GM23338 (cell line): Measurements from ENCODE around the gene PSMB11. TPM values are rescaled to one million over a fixed set of nuclear protein-coding genes. Genes with fewer than 3 reads are reported as not detected.

Experiments
- ATAC-seq: fragments of 200-7000 bp; cut with Tn5 transposase; 3 replicates; pipeline ENCODE4 v1.9.1; 2020
- DNase-seq: peaks from one replicate; pipeline ENCODE4 v3.0.0-alpha.2; 2015; ENCODE audit warnings: low spot score
- H2AFZ ChIP-seq: fragments of 200-600 bp; sonication (generic); 2 replicates; pipeline ENCODE4 v1.8.0; 2016; ENCODE audit warnings: antibody characterized with exemption, mild to moderate bottlenecking, moderate library complexity
- H3F3A ChIP-seq: fragments of 200-600 bp; sonication (generic); replicated peaks from 2 replicates; pipeline ENCODE4 v1.8.0; 2017; ENCODE audit warnings: antibody characterized with exemption, mixed run types, low read depth
- H3K27ac ChIP-seq: fragments of 200-600 bp; sonication (generic); 2 replicates; pipeline ENCODE4 v1.6.1; 2016; ENCODE audit warnings: low read depth
- H3K27me3 ChIP-seq: fragments of 200-600 bp; sonication (generic); 2 replicates; pipeline ENCODE4 v1.8.0; 2016; ENCODE audit warnings: mild to moderate bottlenecking, mixed run types, moderate library complexity; ENCODE audit not compliant: insufficient read depth
- H3K36me3 ChIP-seq: fragments of 200-600 bp; sonication (generic); 2 replicates; pipeline ENCODE4 v1.8.0; 2016; ENCODE audit warnings: mild to moderate bottlenecking; ENCODE audit not compliant: insufficient read depth
- H3K4me1 ChIP-seq: fragments of 200-600 bp; sonication (generic); 2 replicates; pipeline ENCODE4 v1.8.0; 2016; ENCODE audit warnings: mild to moderate bottlenecking, moderate library complexity; ENCODE audit not compliant: insufficient read depth
- H3K4me2 ChIP-seq: fragments of 200-600 bp; sonication (generic); 2 replicates; pipeline ENCODE4 v1.7.1; 2017; ENCODE audit warnings: mixed run types
- H3K4me3 ChIP-seq: fragments of 200-600 bp; sonication (generic); 2 replicates; pipeline ENCODE4 v1.6.1; 2016; ENCODE audit warnings: mixed run types
- H3K79me2 ChIP-seq: fragments of 200-600 bp; sonication (generic); replicated peaks from 2 replicates; pipeline ENCODE4 v1.8.0; 2017; ENCODE audit warnings: mild to moderate bottlenecking; ENCODE audit not compliant: insufficient read depth
- H3K9me2 ChIP-seq: fragments of 200-600 bp; sonication (generic); 2 replicates; pipeline ENCODE4 v1.8.0; 2017; ENCODE audit not compliant: insufficient read depth
- H4K20me1 ChIP-seq: fragments of 200-600 bp; sonication (generic); replicated peaks from 2 replicates; pipeline ENCODE4 v1.8.0; 2017; ENCODE audit warnings: mild to moderate bottlenecking; ENCODE audit not compliant: insufficient read depth
- H3K27ac Mint-ChIP-seq: 2 replicates; pipeline ENCODE4 v1.8.0; 2020; ENCODE audit warnings: inconsistent platforms, mild to moderate bottlenecking, moderate library complexity, mixed read lengths
- H3K27me3 Mint-ChIP-seq: 3 replicates; pipeline ENCODE4 v1.8.0; 2022; ENCODE audit warnings: low read depth, mild to moderate bottlenecking, moderate library complexity, mixed read lengths, inconsistent platforms; ENCODE audit not compliant: insufficient read depth, poor library complexity
- H3K36me3 Mint-ChIP-seq: 3 replicates; pipeline ENCODE4 v1.8.0; 2021; ENCODE audit warnings: low read depth, mild to moderate bottlenecking, inconsistent platforms, moderate library complexity, mixed read lengths
- H3K4me1 Mint-ChIP-seq: 3 replicates; pipeline ENCODE4 v1.8.0; 2020; ENCODE audit warnings: mild to moderate bottlenecking, inconsistent platforms, mixed read lengths
- H3K4me3 Mint-ChIP-seq: 3 replicates; pipeline ENCODE4 v1.8.0; 2021; ENCODE audit warnings: moderate library complexity, mild to moderate bottlenecking, inconsistent platforms, mixed read lengths
- H3K9me3 Mint-ChIP-seq: 3 replicates; pipeline ENCODE4 v1.8.0; 2020; ENCODE audit warnings: moderate library complexity, mild to moderate bottlenecking, inconsistent platforms, mixed read lengths
- CREB1 ChIP-seq: fragments of 250-450 bp; sonication (Bioruptor Pico); IDR thresholded peaks from 2 replicates; pipeline ENCODE4 v1.5.0; 2020; ENCODE audit warnings: low read depth, mild to moderate bottlenecking, moderate library complexity
- JUNB ChIP-seq: IDR thresholded peaks from one replicate; pipeline ENCODE4 v1.6.1; 2016; ENCODE audit warnings: antibody characterized with exemption; ENCODE audit not compliant: unreplicated experiment
- POLR2AphosphoS5 ChIP-seq: IDR thresholded peaks from 2 replicates; pipeline ENCODE4 v1.6.1; 2016; ENCODE audit warnings: antibody characterized with exemption, low read depth
- STAT1 ChIP-seq: IDR thresholded peaks from one replicate; pipeline ENCODE4 v1.6.1; 2016; ENCODE audit warnings: antibody characterized with exemption; ENCODE audit not compliant: unreplicated experiment
- ZNF331 ChIP-seq: fragments of 250-450 bp; sonication (Bioruptor Pico); IDR thresholded peaks from 2 replicates; pipeline ENCODE4 v1.5.0; 2020; ENCODE audit warnings: low read depth, mild to moderate bottlenecking, moderate library complexity
- polyA plus RNA-seq: library from polyadenylated mRNA; unstranded; fragments of >200 nt; fragmentation: Nextera tagmentation; extraction: Ambion mirVana; gene quantifications from 2 replicates; pipeline ENCODE4 v1.2.1, GENCODE V29; 2016
- total RNA-seq: library from RNA; depleted of rRNA; stranded (reverse); fragments of >200 nt; shearing (Covaris generic); gene quantifications from 2 replicates; pipeline ENCODE4 v1.2.3, GENCODE V29; 2014
- TF ChIP-seq, protein P1 (sequence below), 2 experiments: fragments of 200-600 bp in 1 of 2; sonication (generic) in 1 of 2; conservative IDR thresholded peaks; 2 replicates each; pipeline versions ENCODE4 v1.5.1 to v1.6.1; 2016 to 2017; ENCODE audit warnings: antibody characterized with exemption in 2 of 2, low read depth in 2 of 2, mild to moderate bottlenecking in 2 of 2, moderate library complexity in 1 of 2
- TF ChIP-seq, protein P2 (sequence below): IDR thresholded peaks from one replicate; pipeline ENCODE4 v1.6.1; 2018; ENCODE audit warnings: antibody characterized with exemption; ENCODE audit not compliant: unreplicated experiment
- TF ChIP-seq, protein P3 (sequence below): IDR thresholded peaks from 2 replicates; pipeline ENCODE4 v1.6.1; 2016; ENCODE audit warnings: antibody characterized with exemption

Gene PSMB11
- total and polyA plus RNA-seq, 2 experiments from 2014 or later, result 0.07 TPM; not detected in 1

DNA sequence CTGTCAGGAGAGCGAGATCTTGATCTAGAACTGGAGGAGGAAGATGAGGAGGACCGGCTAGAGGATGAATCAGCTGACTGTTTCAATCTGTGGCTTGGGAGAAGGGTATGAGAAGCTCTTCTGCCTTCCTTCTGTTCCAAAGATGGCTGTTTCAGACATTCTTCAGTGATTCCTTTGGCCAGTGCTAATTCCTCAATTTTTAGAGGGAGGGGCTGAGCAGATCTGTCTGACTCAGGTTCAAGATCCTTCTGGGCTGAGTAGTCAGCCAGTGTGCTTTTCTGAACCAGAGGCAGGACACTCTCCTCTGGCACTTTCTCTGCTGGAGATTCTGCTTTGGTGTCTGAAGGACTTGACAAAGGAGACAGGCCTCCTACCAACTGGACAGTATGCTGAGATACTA, 37.7 kb downstream of the PSMB11 start (continued):
- TF ChIP-seq, protein P1, sequence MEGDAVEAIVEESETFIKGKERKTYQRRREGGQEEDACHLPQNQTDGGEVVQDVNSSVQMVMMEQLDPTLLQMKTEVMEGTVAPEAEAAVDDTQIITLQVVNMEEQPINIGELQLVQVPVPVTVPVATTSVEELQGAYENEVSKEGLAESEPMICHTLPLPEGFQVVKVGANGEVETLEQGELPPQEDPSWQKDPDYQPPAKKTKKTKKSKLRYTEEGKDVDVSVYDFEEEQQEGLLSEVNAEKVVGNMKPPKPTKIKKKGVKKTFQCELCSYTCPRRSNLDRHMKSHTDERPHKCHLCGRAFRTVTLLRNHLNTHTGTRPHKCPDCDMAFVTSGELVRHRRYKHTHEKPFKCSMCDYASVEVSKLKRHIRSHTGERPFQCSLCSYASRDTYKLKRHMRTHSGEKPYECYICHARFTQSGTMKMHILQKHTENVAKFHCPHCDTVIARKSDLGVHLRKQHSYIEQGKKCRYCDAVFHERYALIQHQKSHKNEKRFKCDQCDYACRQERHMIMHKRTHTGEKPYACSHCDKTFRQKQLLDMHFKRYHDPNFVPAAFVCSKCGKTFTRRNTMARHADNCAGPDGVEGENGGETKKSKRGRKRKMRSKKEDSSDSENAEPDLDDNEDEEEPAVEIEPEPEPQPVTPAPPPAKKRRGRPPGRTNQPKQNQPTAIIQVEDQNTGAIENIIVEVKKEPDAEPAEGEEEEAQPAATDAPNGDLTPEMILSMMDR (conservative IDR thresholded peaks at IDR 0.05; ENCODE audit: low read depth in 2 of 2), result no peak
- TF ChIP-seq, protein P2, sequence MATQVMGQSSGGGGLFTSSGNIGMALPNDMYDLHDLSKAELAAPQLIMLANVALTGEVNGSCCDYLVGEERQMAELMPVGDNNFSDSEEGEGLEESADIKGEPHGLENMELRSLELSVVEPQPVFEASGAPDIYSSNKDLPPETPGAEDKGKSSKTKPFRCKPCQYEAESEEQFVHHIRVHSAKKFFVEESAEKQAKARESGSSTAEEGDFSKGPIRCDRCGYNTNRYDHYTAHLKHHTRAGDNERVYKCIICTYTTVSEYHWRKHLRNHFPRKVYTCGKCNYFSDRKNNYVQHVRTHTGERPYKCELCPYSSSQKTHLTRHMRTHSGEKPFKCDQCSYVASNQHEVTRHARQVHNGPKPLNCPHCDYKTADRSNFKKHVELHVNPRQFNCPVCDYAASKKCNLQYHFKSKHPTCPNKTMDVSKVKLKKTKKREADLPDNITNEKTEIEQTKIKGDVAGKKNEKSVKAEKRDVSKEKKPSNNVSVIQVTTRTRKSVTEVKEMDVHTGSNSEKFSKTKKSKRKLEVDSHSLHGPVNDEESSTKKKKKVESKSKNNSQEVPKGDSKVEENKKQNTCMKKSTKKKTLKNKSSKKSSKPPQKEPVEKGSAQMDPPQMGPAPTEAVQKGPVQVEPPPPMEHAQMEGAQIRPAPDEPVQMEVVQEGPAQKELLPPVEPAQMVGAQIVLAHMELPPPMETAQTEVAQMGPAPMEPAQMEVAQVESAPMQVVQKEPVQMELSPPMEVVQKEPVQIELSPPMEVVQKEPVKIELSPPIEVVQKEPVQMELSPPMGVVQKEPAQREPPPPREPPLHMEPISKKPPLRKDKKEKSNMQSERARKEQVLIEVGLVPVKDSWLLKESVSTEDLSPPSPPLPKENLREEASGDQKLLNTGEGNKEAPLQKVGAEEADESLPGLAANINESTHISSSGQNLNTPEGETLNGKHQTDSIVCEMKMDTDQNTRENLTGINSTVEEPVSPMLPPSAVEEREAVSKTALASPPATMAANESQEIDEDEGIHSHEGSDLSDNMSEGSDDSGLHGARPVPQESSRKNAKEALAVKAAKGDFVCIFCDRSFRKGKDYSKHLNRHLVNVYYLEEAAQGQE, result no peak
- TF ChIP-seq ZNF331 (CRISPR knock-in tag) (no peak), CREB1 (no peak), POLR2AphosphoS5 (no peak), JUNB (no peak)

DNA sequence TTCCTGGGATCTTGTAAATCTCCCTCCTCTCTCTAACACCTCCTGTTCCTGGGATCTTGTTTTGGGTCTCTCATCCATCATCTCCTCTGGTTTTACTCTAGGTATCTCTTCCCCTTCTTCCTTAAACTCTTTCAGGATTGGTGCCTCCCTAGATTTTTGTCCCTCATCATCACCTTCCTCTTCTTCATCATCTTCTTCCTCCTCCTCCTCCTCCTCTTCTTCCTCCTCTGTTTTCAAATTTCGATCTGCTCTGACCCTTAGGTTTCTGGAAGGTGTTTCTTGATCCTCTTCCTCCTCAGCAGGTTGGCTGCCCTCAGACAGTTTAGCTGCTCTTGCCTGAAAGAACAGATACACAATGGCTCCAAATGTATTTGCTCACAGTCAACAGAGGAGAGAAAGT, 38.5 kb downstream of the PSMB11 start:
- H3K9me2 ChIP-seq, result no peaks in the 10 kb centered on the region
- no peak overlapping the region for H3K27ac Mint-ChIP-seq
- H3K27ac ChIP-seq, result no peak overlapping the region
- H3K4me1 ChIP-seq, result no peaks in the 10 kb centered on the region
- H3K9me3 Mint-ChIP-seq, result no peaks in the 10 kb centered on the region
- H4K20me1 ChIP-seq, result peaks cover 42% of the 10 kb centered on the region
- H3K4me2 ChIP-seq, result no peak overlapping the region
- no peaks in the 10 kb centered on the region for H3K4me1 Mint-ChIP-seq
- no peaks in the 10 kb centered on the region for H3K27me3 ChIP-seq
- H3F3A ChIP-seq, result peaks cover 34% of the 10 kb centered on the region
- peaks cover 2% of the 10 kb centered on the region for H3K27me3 Mint-ChIP-seq
- H2AFZ ChIP-seq, result no peak overlapping the region
- peaks cover 29% of the 10 kb centered on the region for H3K79me2 ChIP-seq
- no peak overlapping the region for H3K4me3 Mint-ChIP-seq
- peaks cover 81% of the 10 kb centered on the region for H3K36me3 ChIP-seq
- ATAC-seq, result no peak
- H3K36me3 Mint-ChIP-seq, result peaks cover 88% of the 10 kb centered on the region
- no peak overlapping the region for H3K4me3 ChIP-seq
- DNase-seq, result no peak
- TF ChIP-seq, protein P2, result no peak
- TF ChIP-seq, protein P3, sequence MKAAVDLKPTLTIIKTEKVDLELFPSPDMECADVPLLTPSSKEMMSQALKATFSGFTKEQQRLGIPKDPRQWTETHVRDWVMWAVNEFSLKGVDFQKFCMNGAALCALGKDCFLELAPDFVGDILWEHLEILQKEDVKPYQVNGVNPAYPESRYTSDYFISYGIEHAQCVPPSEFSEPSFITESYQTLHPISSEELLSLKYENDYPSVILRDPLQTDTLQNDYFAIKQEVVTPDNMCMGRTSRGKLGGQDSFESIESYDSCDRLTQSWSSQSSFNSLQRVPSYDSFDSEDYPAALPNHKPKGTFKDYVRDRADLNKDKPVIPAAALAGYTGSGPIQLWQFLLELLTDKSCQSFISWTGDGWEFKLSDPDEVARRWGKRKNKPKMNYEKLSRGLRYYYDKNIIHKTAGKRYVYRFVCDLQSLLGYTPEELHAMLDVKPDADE, result no peak
- TF ChIP-seq JUNB (no peak), STAT1 (no peak), ZNF331 (CRISPR knock-in tag) (no peak)
